Subcutaneous abdominal adipose tissue (tissue), 5 donors: ENCODE measurements around the gene HELQ.
"Not testable (repeated sequence)": the region's sequence is repeated elsewhere in the genome, so short reads cannot be mapped to it uniquely, and the experiment has no call there.

Source experiments
- H3K27ac ChIP-seq: one replicate; pipeline ENCODE4 v1.7.0; 2013; ENCODE audit warnings: low read depth, mild to moderate bottlenecking, inconsistent platforms, low read length, moderate library complexity
- H3K27me3 ChIP-seq, 5 donors: one replicate each; pipeline ENCODE4 v1.7.0; 2013; ENCODE audit warnings: low read length in 5 of 5, inconsistent platforms in 1 of 5; ENCODE audit not compliant: control insufficient read depth in 5 of 5, insufficient read depth in 4 of 5
- H3K36me3 ChIP-seq, 5 donors: one replicate each; pipeline ENCODE4 v1.7.0; 2013; ENCODE audit warnings: low read length in 5 of 5; ENCODE audit not compliant: control insufficient read depth in 5 of 5, insufficient read depth in 5 of 5
- H3K4me1 ChIP-seq, 5 donors: one replicate each; pipeline ENCODE4 v1.7.0; 2013; ENCODE audit warnings: low read length in 5 of 5, mild to moderate bottlenecking in 3 of 5, moderate library complexity in 1 of 5; ENCODE audit not compliant: control insufficient read depth in 5 of 5, insufficient read depth in 5 of 5
- H3K4me3 ChIP-seq, 5 donors: one replicate each; pipeline ENCODE4 v1.7.0; 2013; ENCODE audit warnings: low read length in 5 of 5, low read depth in 1 of 5
- H3K9ac ChIP-seq, 5 donors: one replicate each; pipeline ENCODE4 v1.7.0; 2013; ENCODE audit warnings: low read length in 5 of 5, mild to moderate bottlenecking in 4 of 5, moderate library complexity in 3 of 5
- H3K9me3 ChIP-seq, 5 donors: one replicate each; pipeline ENCODE4 v1.7.0; 2013; ENCODE audit warnings: low read length in 5 of 5; ENCODE audit not compliant: control insufficient read depth in 5 of 5
- donor health status: healthy.
- donor health status: healthy.
- donor health status: healthy.
- donor health status: healthy.
- donor health status: healthy.

The HELQ gene, protein sequence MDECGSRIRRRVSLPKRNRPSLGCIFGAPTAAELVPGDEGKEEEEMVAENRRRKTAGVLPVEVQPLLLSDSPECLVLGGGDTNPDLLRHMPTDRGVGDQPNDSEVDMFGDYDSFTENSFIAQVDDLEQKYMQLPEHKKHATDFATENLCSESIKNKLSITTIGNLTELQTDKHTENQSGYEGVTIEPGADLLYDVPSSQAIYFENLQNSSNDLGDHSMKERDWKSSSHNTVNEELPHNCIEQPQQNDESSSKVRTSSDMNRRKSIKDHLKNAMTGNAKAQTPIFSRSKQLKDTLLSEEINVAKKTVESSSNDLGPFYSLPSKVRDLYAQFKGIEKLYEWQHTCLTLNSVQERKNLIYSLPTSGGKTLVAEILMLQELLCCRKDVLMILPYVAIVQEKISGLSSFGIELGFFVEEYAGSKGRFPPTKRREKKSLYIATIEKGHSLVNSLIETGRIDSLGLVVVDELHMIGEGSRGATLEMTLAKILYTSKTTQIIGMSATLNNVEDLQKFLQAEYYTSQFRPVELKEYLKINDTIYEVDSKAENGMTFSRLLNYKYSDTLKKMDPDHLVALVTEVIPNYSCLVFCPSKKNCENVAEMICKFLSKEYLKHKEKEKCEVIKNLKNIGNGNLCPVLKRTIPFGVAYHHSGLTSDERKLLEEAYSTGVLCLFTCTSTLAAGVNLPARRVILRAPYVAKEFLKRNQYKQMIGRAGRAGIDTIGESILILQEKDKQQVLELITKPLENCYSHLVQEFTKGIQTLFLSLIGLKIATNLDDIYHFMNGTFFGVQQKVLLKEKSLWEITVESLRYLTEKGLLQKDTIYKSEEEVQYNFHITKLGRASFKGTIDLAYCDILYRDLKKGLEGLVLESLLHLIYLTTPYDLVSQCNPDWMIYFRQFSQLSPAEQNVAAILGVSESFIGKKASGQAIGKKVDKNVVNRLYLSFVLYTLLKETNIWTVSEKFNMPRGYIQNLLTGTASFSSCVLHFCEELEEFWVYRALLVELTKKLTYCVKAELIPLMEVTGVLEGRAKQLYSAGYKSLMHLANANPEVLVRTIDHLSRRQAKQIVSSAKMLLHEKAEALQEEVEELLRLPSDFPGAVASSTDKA

DNA sequence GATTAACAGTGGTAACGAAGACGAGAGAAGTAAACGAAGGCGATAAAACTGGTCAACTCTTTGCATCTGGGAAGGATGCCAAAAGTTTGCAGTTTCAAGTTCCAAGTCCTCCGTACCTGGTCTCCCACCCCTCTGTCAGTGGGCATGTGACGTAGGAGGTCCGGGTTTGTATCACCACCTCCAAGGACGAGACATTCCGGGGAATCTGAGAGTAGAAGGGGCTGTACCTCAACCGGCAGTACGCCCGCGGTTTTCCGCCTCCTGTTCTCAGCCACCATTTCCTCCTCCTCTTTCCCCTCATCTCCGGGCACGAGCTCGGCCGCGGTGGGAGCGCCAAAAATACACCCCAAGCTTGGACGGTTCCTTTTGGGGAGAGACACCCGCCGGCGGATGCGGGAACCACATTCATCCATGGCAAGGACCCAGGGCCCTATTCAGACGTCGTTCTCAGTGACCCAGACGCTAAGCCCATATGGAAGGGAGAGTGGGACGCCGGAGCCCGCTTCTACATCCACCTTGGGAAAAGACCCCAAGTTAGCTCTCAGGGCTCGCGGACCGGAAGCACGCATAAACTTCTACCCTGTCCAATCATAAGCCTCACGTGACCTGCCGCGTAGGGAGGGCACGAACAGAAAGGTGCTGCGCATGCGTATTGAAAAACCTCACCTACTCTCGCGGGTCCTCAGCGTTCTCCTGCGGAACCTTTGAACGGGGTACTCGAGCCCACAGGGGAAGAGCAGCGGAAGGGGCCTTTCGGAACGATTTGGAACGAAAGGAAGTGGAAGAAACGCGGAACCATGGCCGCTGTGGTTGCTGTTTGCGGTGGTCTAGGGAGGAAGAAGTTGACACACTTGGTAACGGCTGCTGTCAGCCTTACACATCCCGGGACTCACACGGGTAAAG is at the start of gene HELQ, which contains the start of gene MRPS18C:
Gene HELQ (minus strand): TSS at position 543 of the 903 bp plus-strand sequence. CDS start 130 bp downstream, at position 413.
Gene MRPS18C (plus strand): TSS at position 778 of the 903 bp plus-strand sequence. CDS start 20 bp downstream, at position 798.
- H3K4me3 ChIP-seq, result peak within 1 kb of the TSS; percentile 88 to 99 (median 92)
- H3K27me3 ChIP-seq, result no peaks in the 10 kb centered on the region
- peaks cover 0 to 28% (median 23%) of the 10 kb centered on the region in 5 donors for H3K4me1 ChIP-seq
- H3K27ac ChIP-seq, result peak within 1 kb of the TSS; percentile 97
- peak within 1 kb of the TSS; percentile 91 to 97 (median 97) for H3K9ac ChIP-seq
- no peaks in the 10 kb centered on the region for H3K9me3 ChIP-seq
- peaks cover 8 to 39% (median 18%) of the 10 kb centered on the region in 5 donors for H3K36me3 ChIP-seq

DNA sequence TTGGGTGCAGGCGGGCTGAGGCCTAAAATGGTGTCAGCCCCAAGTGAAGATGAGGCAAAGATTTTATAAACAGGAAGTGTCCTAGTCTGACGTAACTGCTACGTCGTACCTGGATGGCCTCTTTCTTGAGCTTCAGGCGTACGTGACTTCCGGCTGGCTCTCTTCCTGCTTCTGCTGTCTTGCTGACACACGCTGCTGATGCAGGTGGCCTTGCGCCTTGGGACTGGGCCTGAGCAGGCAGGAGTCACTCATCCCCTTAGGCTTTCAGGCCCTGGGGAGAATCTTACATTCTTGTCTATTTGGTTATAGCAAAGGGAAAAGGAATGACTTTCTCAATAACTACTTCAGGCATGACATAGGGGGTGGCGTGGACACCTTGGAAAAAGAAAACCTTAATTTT is 49.4 kb upstream of the HELQ start:
- Histone ChIP-seq H3K36me3 (no peaks in the 10 kb centered on the region), H3K4me3 (no peak overlapping the region), H3K9ac (no peak overlapping the region), H3K27me3 (no peaks in the 10 kb centered on the region), H3K27ac (no peak overlapping the region), H3K9me3 (no peaks in the 10 kb centered on the region), H3K4me1 (no peaks in the 10 kb centered on the region)

DNA sequence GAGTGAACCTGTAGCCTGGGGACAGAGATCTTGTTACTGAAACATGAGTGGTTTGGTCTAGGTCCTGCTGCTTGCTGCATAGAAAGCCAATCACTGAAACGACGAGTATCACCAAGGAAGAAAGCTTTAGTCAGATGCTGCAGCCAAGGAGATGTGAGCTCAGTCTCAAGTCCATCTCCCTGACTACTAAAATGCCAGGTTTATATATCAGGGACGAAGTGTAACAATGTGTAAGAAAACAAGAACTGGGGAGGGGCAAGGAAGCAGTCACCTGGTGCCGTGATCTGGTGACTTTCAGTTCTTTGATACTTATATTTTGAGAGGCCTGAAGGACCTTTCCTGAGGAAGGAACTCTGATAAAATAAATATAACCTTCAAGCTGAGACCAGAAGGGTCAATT is 48.9 kb upstream of the HELQ start:
- Histone ChIP-seq H3K4me3 (no peak overlapping the region), H3K27ac (no peak overlapping the region), H3K27me3 (no peaks in the 10 kb centered on the region), H3K36me3 (no peaks in the 10 kb centered on the region), H3K9ac (no peak overlapping the region), H3K9me3 (no peaks in the 10 kb centered on the region), H3K4me1 (no peaks in the 10 kb centered on the region)

DNA sequence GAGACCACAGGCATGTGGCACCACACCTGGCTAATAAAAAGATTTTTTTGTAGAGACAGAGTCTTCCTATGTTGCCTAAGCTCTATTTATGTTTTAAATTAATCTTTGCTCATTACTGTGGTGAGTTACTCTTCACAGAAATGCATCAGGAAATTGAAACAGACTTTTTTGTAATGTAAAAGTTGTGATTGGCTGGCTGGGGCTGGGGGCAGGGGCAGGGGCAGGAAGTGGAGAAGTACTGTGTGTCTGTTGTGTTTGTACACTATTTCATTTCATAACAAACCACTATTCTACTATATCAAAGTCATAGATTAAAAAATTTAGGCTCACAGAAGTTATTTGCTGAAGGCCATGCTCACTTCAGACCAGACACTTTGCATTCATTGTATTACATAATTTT is 48.4 kb upstream of the HELQ start:
- Histone ChIP-seq H3K9ac (no peak overlapping the region), H3K36me3 (no peaks in the 10 kb centered on the region), H3K9me3 (no peaks in the 10 kb centered on the region), H3K4me1 (no peaks in the 10 kb centered on the region), H3K4me3 (no peak overlapping the region), H3K27me3 (no peaks in the 10 kb centered on the region), H3K27ac (no peak overlapping the region)

DNA sequence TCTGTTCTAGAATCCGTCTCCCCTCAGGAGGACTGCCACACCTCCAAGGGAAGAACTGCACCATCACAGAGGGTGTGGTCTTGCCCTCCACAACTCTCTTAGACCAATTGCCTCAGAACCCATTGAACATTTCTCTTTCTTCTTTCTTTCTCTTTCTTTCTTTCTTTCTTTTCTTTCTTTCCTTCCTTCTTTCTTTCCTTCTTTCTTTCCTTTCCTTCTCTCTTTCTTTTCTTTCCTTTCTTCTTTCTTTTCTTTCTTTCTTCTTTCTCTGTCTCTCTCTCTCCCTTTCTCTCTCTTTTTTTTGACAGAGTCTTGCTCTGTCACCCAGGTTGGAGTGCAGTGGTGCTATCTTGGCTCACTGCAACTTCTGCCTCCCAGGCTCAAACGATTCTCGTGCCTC is 46.0 kb upstream of the HELQ start:
- not testable (repeated sequence) for H3K27ac ChIP-seq, H3K36me3 ChIP-seq, H3K4me1 ChIP-seq, H3K4me3 ChIP-seq, H3K27me3 ChIP-seq, H3K9me3 ChIP-seq, H3K9ac ChIP-seq

DNA sequence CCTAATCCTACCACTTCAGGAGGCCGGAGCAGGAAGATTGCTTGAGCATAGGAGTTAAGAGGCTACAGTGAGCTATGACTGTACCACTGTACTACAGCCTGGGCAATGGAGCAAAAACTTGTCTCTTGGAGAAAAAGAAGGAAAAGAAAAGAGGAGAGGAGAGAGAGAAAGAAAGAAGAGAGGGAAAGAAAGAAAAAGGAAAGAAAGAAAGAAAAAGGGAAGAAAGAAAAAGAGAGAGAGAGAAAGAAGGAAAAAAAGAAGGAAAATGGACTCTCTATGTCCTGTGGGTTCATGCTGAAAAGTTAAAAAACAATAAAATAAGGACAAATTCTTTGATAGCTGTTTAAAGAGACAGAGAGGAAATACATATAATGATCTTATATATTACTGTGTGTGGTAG is 42.6 kb upstream of the HELQ start:
- H3K4me3 ChIP-seq, result no peak overlapping the region
- H3K27me3 ChIP-seq, result no peaks in the 10 kb centered on the region
- H3K9me3 ChIP-seq, result no peaks in the 10 kb centered on the region
- H3K9ac ChIP-seq, result no peak overlapping the region
- H3K4me1 ChIP-seq, result no peaks in the 10 kb centered on the region
- no peaks in the 10 kb centered on the region for H3K36me3 ChIP-seq
- no peak overlapping the region for H3K27ac ChIP-seq

DNA sequence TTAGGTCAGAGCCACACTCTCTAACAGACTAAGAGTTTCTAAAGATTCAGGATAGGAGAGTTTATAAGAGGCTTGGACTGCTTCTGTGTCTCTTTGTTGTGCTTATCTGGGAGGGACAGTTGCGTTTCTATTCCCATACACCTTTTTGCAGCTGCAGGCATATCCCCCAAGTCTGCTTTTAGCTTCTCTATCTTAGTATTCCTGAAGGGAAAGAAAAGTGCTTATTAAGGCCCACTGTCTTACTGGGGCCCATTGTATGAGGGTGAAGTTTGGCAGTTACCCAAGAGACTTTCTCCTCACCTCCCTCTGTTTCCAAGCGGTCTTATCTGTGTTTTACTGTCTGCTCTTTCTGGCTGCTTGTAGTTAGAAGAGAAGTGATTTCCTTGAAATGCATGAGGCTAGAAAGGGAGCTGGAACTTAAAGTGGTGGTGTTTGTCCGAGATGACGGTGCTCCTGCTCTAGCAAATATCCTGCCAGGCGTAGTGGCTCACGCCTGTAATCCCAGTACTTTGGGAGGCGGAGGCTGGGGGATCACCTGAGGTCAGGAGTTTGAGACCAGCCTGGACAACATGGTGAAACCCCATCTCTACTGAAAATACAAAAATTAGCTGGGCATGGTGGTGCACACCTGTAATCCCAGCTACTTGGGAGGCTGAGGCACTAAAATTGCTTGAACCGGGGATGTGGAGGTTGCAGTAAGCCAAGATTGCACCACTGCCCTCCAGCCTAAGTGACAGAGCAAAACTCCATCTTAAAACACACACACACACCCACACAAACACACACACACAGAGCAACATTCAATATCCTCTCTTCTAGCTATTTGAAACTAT is 40.7 kb upstream of the HELQ start:
- H3K4me3 ChIP-seq, H3K27ac ChIP-seq, H3K4me1 ChIP-seq, H3K27me3 ChIP-seq, H3K36me3 ChIP-seq, H3K9me3 ChIP-seq: not testable (repeated sequence)
- peak overlapping the region in 1 of 5 donors; percentile 4 for H3K9ac ChIP-seq

DNA sequence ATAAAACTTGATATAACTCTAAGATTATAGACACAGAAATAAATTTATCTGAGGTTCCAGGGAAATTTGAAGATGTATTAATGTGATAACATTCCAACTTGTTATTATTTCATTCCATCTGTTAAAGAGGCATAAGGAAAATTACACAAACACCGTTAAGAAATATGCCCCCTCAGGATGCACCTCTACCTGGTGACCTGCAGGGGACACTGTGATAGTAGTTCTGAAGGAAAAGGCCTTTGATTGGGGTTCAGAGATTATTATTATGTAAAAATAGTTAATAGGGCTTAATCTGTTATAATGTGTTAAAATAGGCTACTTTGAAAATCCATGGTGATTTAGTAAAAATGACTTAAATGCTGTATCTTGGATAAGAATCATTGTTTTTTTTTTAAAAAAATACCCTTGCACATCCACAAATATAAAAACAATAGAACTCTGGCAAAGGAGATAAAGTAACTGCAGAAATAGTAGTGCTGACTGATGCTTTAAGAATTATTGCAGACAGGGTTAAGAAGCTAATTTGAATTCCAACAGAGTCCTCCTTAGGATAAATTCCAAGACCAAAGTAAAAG is 35.3 kb upstream of the HELQ start:
- Histone ChIP-seq H3K4me3 (no peak overlapping the region), H3K9me3 (no peaks in the 10 kb centered on the region), H3K27ac (no peak overlapping the region), H3K27me3 (no peaks in the 10 kb centered on the region), H3K4me1 (no peaks in the 10 kb centered on the region), H3K9ac (no peak overlapping the region), H3K36me3 (no peaks in the 10 kb centered on the region)
